Loucy (cell line): ENCODE measurements around the gene MYH7.

Source experiments
- CTCF ChIP-seq: fragments of 200-600 bp; sonication (generic); conservative IDR thresholded peaks from 2 replicates; pipeline ENCODE4 v1.5.1; 2014; ENCODE audit warnings: mild to moderate bottlenecking, antibody characterized with exemption, low read length
- EZH2phosphoT487 ChIP-seq: fragments of 200-600 bp; IDR thresholded peaks from 2 replicates; pipeline ENCODE4 v1.6.1; 2018; ENCODE audit warnings: antibody characterized with exemption, mild to moderate bottlenecking, moderate library complexity, borderline replicate concordance

GRCh38 chr14:23406244-23406643 lies 29.2 kb downstream of the MYH7 start:
- TF ChIP-seq CTCF (no peak), EZH2phosphoT487 (no peak)
